ENCODE measurements around the gene CCP110. TPM values are rescaled to one million over a fixed set of nuclear protein-coding genes. Genes with fewer than 3 reads are reported as not detected.

The CCP110 gene
- total RNA-seq, 4 donors from 2014 or later: 5.1 to 52.7 (median 24.5) TPM

DNA sequence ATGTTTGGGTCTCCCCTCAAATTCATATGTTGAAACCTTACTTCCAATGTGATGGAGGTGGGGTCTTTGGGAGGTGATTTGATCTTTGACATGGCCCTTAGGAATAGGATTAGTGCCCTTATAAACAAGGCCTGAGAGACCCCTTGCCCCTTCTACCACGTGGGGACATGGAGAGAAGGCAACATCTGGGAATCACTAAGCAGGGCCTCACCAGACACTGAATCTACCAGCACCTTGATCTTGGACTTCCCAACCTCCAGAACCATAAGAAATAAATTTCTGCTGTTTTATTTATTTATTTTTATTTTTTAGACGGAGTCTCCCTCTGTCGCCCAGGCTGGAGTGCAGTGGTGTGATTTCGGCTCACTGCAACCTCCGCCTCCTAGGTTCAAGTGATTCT is 42.0 kb upstream of the CCP110 start:
- H3K36me3 ChIP-seq: no peaks in the 10 kb centered on the region
- no peaks in the 10 kb centered on the region for H3K4me1 ChIP-seq
- TF ChIP-seq POLR2A (IDR thresholded peaks at IDR 0.05): no peak
- TF ChIP-seq, protein P1, sequence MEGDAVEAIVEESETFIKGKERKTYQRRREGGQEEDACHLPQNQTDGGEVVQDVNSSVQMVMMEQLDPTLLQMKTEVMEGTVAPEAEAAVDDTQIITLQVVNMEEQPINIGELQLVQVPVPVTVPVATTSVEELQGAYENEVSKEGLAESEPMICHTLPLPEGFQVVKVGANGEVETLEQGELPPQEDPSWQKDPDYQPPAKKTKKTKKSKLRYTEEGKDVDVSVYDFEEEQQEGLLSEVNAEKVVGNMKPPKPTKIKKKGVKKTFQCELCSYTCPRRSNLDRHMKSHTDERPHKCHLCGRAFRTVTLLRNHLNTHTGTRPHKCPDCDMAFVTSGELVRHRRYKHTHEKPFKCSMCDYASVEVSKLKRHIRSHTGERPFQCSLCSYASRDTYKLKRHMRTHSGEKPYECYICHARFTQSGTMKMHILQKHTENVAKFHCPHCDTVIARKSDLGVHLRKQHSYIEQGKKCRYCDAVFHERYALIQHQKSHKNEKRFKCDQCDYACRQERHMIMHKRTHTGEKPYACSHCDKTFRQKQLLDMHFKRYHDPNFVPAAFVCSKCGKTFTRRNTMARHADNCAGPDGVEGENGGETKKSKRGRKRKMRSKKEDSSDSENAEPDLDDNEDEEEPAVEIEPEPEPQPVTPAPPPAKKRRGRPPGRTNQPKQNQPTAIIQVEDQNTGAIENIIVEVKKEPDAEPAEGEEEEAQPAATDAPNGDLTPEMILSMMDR (IDR thresholded peaks at IDR 0.05): no peak
- no peaks in the 10 kb centered on the region for H3K27me3 ChIP-seq
- intact Hi-C loops (cut with DNase I; ENCODE audit: low total_unique reads): no loop called here
- DNase-seq: no peak
- H3K4me3 ChIP-seq: no peak overlapping the region
- no peak overlapping the region for H3K27ac ChIP-seq
- H3K9me3 ChIP-seq: no peaks in the 10 kb centered on the region

- TF ChIP-seq, protein P1 (IDR thresholded peaks at IDR 0.05): no peak
- no peak for TF ChIP-seq POLR2A (IDR thresholded peaks at IDR 0.05)
- no peak overlapping the region for H3K27ac ChIP-seq
- DNase-seq: no peak
- H3K4me1 ChIP-seq: no peaks in the 10 kb centered on the region
- intact Hi-C loops (cut with DNase I; ENCODE audit: low total_unique reads): no loop called here
- H3K9me3 ChIP-seq: no peaks in the 10 kb centered on the region
- no peaks in the 10 kb centered on the region for H3K27me3 ChIP-seq
- H3K36me3 ChIP-seq: no peaks in the 10 kb centered on the region
- H3K4me3 ChIP-seq: no peak overlapping the region
Measured at GRCh38 chr16:19482291-19482690, 41.5 kb upstream of the CCP110 start.

- Histone ChIP-seq H3K36me3 (no peaks in the 10 kb centered on the region), H3K4me1 (no peaks in the 10 kb centered on the region), H3K4me3 (no peak overlapping the region), H3K27me3 (no peaks in the 10 kb centered on the region), H3K27ac (no peak overlapping the region), H3K9me3 (no peaks in the 10 kb centered on the region)
- no peak for DNase-seq
- intact Hi-C loops (cut with DNase I; ENCODE audit: low total_unique reads): no loop called here
- TF ChIP-seq POLR2A (IDR thresholded peaks at IDR 0.05): no peak
- TF ChIP-seq, protein P1 (IDR thresholded peaks at IDR 0.05): no peak
Measured at GRCh38 chr16:19484096-19484495, 39.6 kb upstream of the CCP110 start.

DNA sequence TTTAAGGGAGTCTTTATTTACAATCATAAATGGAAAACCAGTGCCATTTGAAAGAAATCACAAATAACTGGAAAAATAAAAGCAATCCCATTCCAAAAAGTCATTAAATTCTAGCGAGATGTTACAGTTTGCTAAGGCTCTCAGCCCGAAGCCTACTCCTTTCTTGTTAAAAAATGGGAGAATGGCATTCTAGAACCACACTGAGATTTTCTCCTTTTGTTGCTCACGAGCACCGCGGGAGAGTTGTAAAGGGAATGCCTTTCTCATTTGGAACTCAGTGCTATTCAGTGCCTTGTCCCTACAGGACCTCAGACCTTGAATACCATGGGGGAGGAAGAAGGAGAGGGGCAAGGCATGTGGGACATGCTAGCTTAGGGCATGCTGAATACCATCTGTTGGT is 38.1 kb upstream of the CCP110 start:
- H3K36me3 ChIP-seq: no peaks in the 10 kb centered on the region
- H3K27me3 ChIP-seq: no peaks in the 10 kb centered on the region
- intact Hi-C loops (cut with DNase I; ENCODE audit: low total_unique reads): no loop called here
- no peaks in the 10 kb centered on the region for H3K4me1 ChIP-seq
- H3K9me3 ChIP-seq: no peaks in the 10 kb centered on the region
- H3K4me3 ChIP-seq: no peak overlapping the region
- DNase-seq: no peak
- no peak for TF ChIP-seq POLR2A (IDR thresholded peaks at IDR 0.05)
- TF ChIP-seq, protein P1 (IDR thresholded peaks at IDR 0.05): no peak
- no peak overlapping the region for H3K27ac ChIP-seq

- TF ChIP-seq, protein P1 (IDR thresholded peaks at IDR 0.05): no peak
- TF ChIP-seq POLR2A (IDR thresholded peaks at IDR 0.05): no peak
- intact Hi-C loops (cut with DNase I; ENCODE audit: low total_unique reads): no loop called here
- no peaks in the 10 kb centered on the region for H3K4me1 ChIP-seq
- H3K36me3 ChIP-seq: no peaks in the 10 kb centered on the region
- no peak overlapping the region for H3K4me3 ChIP-seq
- DNase-seq: no peak
- H3K27me3 ChIP-seq: no peaks in the 10 kb centered on the region
- H3K9me3 ChIP-seq: no peaks in the 10 kb centered on the region
- H3K27ac ChIP-seq: no peak overlapping the region
Measured at GRCh38 chr16:19486051-19486450, 37.7 kb upstream of the CCP110 start.
